ENCODE measurements around the gene MAN1C1. TPM values are rescaled to one million over a fixed set of nuclear protein-coding genes. Genes with fewer than 3 reads are reported as not detected.

Gene MAN1C1
- total and polyA plus RNA-seq, 10 of the 15 experiments (the other 5 are each of a cell fraction or from before 2014, with no cell fraction given) = 0.12 to 0.56 (median 0.22) TPM; not detected in 3

- DNase-seq (ENCODE audit: low read depth, low spot score) (no peak), FAIRE-seq (peak; percentile 52), ATAC-seq (no peak)
- BruUV-seq (replicated peaks) = no TSS peak
- SMC1A ChIA-PET (ENCODE audit: uncharacterized antibody, unreplicated experiment) = interaction anchor here (1.0 kb wide), 1 partner anchor 12 kb away, joined by 3 read pairs; no protein-coding TSS in a partner anchor
- Histone ChIP-seq H3K79me2 (ENCODE audit: control insufficient read depth, insufficient read depth, low read length) (no peaks in the 10 kb centered on the region), H2AFZ (ENCODE audit: control insufficient read depth, low read depth, low read length) (no peak overlapping the region), H3K4me1 (ENCODE audit: control insufficient read depth, insufficient read depth, low read length) (peaks cover 29% of the 10 kb centered on the region), H3K4me2 (ENCODE audit: control insufficient read depth, insufficient read depth) (no peak overlapping the region), H3K4me3 (no peak overlapping the region), H3K9me3 (replicated peaks; ENCODE audit: control insufficient read depth, insufficient read depth, low read length) (no peaks in the 10 kb centered on the region), H3K36me3 (ENCODE audit: control insufficient read depth in 2 of 2, insufficient read depth in 2 of 2, low read length in 1 of 2) (no peaks in the 10 kb centered on the region), H3K27ac (ENCODE audit: control insufficient read depth, insufficient read depth) (no peak overlapping the region), H3K27me3 (replicated peaks in 1 of 2; ENCODE audit: control insufficient read depth in 2 of 2, insufficient read depth in 2 of 2, low read length in 1 of 2) (peaks cover 0 to 4% of the 10 kb centered on the region in 2 experiments; a peak in 2 of 4 replicates), H4K20me1 (ENCODE audit: control insufficient read depth, insufficient read depth) (no peaks in the 10 kb centered on the region), H3K9ac (ENCODE audit: control insufficient read depth, insufficient read depth, low read length) (no peak overlapping the region)
- in situ Hi-C loops (cut with MboI) = no loop called here
- POLR2A ChIA-PET = no interaction called here
- RAD21 ChIA-PET (ENCODE audit: unreplicated experiment) = no interaction called here
- CTCF ChIA-PET = interaction anchor here (0.6 to 2.3 kb wide), 6 partner anchors 10 to 189 kb away, joined by 3 to 7 read pairs (median 4); partner anchors contain the start of gene LDLRAP1
- intact Hi-C loops (cut with micrococcal nuclease; ENCODE audit: unreplicated experiment) = loop anchor here (5.0 kb wide), 1 partner anchor 56 kb away; no protein-coding TSS in a partner anchor
- WGBS (ENCODE audit: insufficient coverage, insufficient replicate concordance, low lambda C conversion rate, missing lambda C conversion rate) = 77% methylated on average over 4 of the region's 4 CpGs
- TF ChIP-seq E2F4 (IDR thresholded peaks at IDR 0.05; ENCODE audit: low read depth, low read length) (no peak), SPI1 (IDR thresholded peaks at IDR 0.05; ENCODE audit: borderline replicate concordance, insufficient read depth, low read depth, low read length) (no peak), POLR2AphosphoS2 (IDR thresholded peaks at IDR 0.05; ENCODE audit: low read depth, low read length) (no peak), CEBPZ (IDR thresholded peaks at IDR 0.05; ENCODE audit: low read depth, low read length) (no peak), MLLT1 (IDR thresholded peaks at IDR 0.05) (no peak), SUPT20H (IDR thresholded peaks at IDR 0.05; ENCODE audit: borderline replicate concordance, control insufficient read depth, low read depth, low read length) (no peak), PML (IDR thresholded peaks at IDR 0.05; ENCODE audit: low read length) (no peak), EP300 (IDR thresholded peaks at IDR 0.05; ENCODE audit: borderline replicate concordance in 1 of 2, control insufficient read depth in 1 of 2, low read depth in 2 of 2, low read length in 2 of 2) (no peak), BACH1 (IDR thresholded peaks at IDR 0.05; ENCODE audit: borderline replicate concordance) (no peak), BHLHE40 (IDR thresholded peaks at IDR 0.05; ENCODE audit: borderline replicate concordance in 1 of 2, low read depth in 2 of 2, low read length in 1 of 2) (no peak), ZNF384 (IDR thresholded peaks at IDR 0.05; ENCODE audit: borderline replicate concordance, low read depth, low read length) (no peak), HSF1 (IDR thresholded peaks at IDR 0.05; ENCODE audit: low read depth, low read length) (no peak), ATF3 (IDR thresholded peaks at IDR 0.05; ENCODE audit: borderline replicate concordance, extremely low read depth, low read depth, low read length) (no peak), GATAD2B (conservative IDR thresholded peaks at IDR 0.05; ENCODE audit: low read depth) (no peak)
Measured at GRCh38 chr1:25620701-25621350, 4.2 kb downstream of the MAN1C1 start.

Measured in GM12878 (cell line).